IPS-15b (cell line): ENCODE results near the gene RFX4.
"Not testable (repeated sequence)": the region's sequence is repeated elsewhere in the genome, so short reads cannot be mapped to it uniquely, and the experiment has no call there.

Experiments
- H3K27me3 ChIP-seq: one replicate; pipeline ENCODE4 v1.6.1; 2013; ENCODE audit warnings: low read length; ENCODE audit not compliant: control insufficient read depth, insufficient read depth
- H3K36me3 ChIP-seq: one replicate; pipeline ENCODE4 v1.6.1; 2013; ENCODE audit warnings: low read length; ENCODE audit not compliant: control insufficient read depth, insufficient read depth
- H3K4me1 ChIP-seq: one replicate; pipeline ENCODE4 v1.6.1; 2013; ENCODE audit warnings: mild to moderate bottlenecking, low read length; ENCODE audit not compliant: control insufficient read depth, insufficient read depth
- H3K4me3 ChIP-seq: one replicate; pipeline ENCODE4 v1.5.1; 2013; ENCODE audit warnings: low read depth, low read length
- H3K9ac ChIP-seq: one replicate; pipeline ENCODE4 v1.6.1; 2013; ENCODE audit warnings: low read depth, mild to moderate bottlenecking, low read length
- H3K9me3 ChIP-seq: one replicate; pipeline ENCODE4 v1.6.1; 2013; ENCODE audit warnings: mild to moderate bottlenecking, low read length; ENCODE audit not compliant: control insufficient read depth, insufficient read depth

The RFX4 gene

DNA sequence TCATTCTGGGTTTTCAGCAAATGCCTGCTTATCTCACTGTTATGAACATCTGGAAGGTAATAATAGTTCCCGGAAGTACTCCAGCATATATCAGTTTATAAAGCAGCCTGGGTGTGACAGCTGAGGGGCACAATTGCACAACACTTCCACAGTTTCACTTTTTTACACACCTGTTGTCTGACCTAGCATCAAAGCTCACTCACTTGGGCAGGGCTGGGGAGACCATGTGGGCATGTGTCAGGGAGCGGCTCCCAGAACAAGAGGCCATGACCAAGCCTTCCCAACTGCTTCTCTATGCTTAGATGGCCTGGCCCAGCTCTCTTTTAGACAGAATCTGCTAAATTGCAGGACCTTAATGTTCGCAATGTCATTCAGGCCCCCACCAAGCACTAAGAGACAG lies 140.6 kb downstream of the RFX4 start:
- Histone ChIP-seq H3K9ac (no peak overlapping the region), H3K9me3 (no peaks in the 10 kb centered on the region), H3K27me3 (no peaks in the 10 kb centered on the region), H3K36me3 (no peaks in the 10 kb centered on the region), H3K4me1 (peaks cover 4% of the 10 kb centered on the region), H3K4me3 (no peak overlapping the region)

DNA sequence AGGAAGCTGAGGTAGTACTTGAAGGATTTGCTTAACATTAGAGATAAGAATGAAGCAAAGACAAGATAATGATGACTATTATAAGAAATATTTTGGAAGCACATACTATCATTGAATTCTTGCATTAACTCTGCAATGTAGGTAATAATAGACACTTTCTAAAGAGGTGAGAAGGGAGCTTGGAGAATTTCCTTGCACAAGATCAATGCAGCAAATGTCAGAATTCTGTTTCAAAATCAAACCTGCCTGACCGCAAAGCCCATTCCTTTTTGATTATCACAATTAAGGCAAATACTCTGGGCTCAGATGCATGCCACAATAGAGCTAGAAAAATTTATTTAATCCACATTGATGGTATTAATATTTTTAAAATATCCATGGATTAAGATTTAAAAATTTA lies 141.3 kb downstream of the RFX4 start:
- Histone ChIP-seq H3K4me3 (no peak overlapping the region), H3K9ac (no peak overlapping the region), H3K36me3 (no peaks in the 10 kb centered on the region), H3K9me3 (no peaks in the 10 kb centered on the region), H3K27me3 (no peaks in the 10 kb centered on the region), H3K4me1 (peaks cover 4% of the 10 kb centered on the region)

- Histone ChIP-seq H3K4me3 (no peak overlapping the region), H3K9me3 (no peaks in the 10 kb centered on the region), H3K27me3 (no peaks in the 10 kb centered on the region), H3K9ac (no peak overlapping the region), H3K36me3 (no peaks in the 10 kb centered on the region), H3K4me1 (peaks cover 4% of the 10 kb centered on the region)
These were observed 142.1 kb downstream of the RFX4 start for GRCh38 chr12:106724934-106725333.

GRCh38 chr12:106726603-106727202 lies 143.9 kb downstream of the RFX4 start:
- not testable (repeated sequence) for H3K36me3 ChIP-seq, H3K4me3 ChIP-seq, H3K4me1 ChIP-seq, H3K27me3 ChIP-seq, H3K9ac ChIP-seq, H3K9me3 ChIP-seq

DNA sequence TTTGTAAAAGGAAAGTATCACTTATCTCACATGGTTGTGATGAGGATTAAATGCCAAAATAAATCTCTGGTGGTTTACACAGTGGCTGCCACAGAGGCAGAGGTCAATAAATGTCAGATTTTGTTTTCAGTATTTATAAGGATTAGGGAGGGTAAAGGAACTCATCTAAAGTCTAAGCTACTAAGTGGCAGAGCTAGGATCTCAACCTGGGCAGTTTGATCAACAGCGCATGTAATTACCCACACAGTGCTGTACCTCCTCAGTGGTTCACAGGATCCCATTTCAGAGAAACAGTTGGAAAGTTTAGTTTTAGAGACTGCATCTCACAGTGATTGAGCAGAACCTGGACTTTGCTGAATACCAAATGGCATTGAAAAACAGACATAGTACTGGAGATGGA lies 146.8 kb downstream of the RFX4 start:
- H3K9ac ChIP-seq, result no peak overlapping the region
- H3K4me1 ChIP-seq, result no peaks in the 10 kb centered on the region
- H3K36me3 ChIP-seq, result no peaks in the 10 kb centered on the region
- no peak overlapping the region for H3K4me3 ChIP-seq
- no peaks in the 10 kb centered on the region for H3K9me3 ChIP-seq
- H3K27me3 ChIP-seq, result no peaks in the 10 kb centered on the region

- no peaks in the 10 kb centered on the region for H3K4me1 ChIP-seq
- no peaks in the 10 kb centered on the region for H3K27me3 ChIP-seq
- H3K36me3 ChIP-seq, result no peaks in the 10 kb centered on the region
- no peak overlapping the region for H3K4me3 ChIP-seq
- no peak overlapping the region for H3K9ac ChIP-seq
- H3K9me3 ChIP-seq, result no peaks in the 10 kb centered on the region
These were observed 150.1 kb downstream of the RFX4 start for GRCh38 chr12:106732890-106733289.

DNA sequence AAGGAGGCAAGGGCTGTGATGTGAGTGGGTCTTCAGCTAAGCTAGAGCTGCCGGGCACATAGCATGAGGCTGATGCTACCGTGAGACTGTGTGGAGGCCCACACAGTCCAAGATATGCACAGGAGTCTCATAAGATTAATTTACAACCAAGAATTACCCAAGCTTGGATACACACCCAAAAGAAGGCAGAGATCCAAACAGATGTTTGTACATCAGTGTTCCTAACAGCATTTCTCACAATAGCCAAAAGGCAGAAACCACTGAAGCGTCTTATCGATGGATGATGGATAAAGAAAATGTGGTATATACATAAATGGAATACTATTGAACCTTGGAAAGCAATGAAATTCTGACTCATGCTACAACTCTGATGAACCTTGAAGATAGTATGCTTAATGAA lies 150.9 kb downstream of the RFX4 start:
- Histone ChIP-seq H3K4me3 (no peak overlapping the region), H3K9ac (no peak overlapping the region)

GRCh38 chr12:106736051-106736957 lies 153.5 kb downstream of the RFX4 start:
- H3K27me3 ChIP-seq, result no peaks in the 10 kb centered on the region
- no peak overlapping the region for H3K4me3 ChIP-seq
- no peaks in the 10 kb centered on the region for H3K36me3 ChIP-seq
- H3K9me3 ChIP-seq, result no peaks in the 10 kb centered on the region
- H3K9ac ChIP-seq, result no peak overlapping the region
- peaks cover 7% of the 10 kb centered on the region for H3K4me1 ChIP-seq

More for the DNA sequence above, 150.9 kb downstream of the RFX4 start:
- Histone ChIP-seq H3K27me3 (no peaks in the 10 kb centered on the region), H3K36me3 (no peaks in the 10 kb centered on the region), H3K9me3 (no peaks in the 10 kb centered on the region), H3K4me1 (no peaks in the 10 kb centered on the region)

DNA sequence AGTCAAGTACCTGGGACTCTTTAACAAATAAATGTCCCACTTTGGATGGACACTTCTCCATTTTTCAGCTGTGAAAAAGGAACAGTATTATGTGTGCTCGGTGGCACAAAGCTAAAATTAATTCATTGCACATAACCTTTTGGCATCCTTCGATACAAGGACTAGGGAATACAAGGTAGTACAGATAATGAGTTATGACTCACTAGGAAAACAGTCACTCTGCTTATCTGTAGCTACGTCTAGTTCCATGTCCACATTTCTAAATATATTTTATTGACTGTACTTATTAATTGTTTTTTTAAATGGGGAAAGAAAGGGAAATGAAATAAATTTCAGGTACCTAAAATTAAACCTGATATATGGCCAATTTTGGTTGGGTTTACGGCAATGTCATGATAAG lies 156.5 kb downstream of the RFX4 start:
- H3K4me1 ChIP-seq, result peaks cover 18% of the 10 kb centered on the region
- H3K36me3 ChIP-seq, result no peaks in the 10 kb centered on the region
- no peaks in the 10 kb centered on the region for H3K9me3 ChIP-seq
- H3K4me3 ChIP-seq, result no peak overlapping the region
- H3K9ac ChIP-seq, result no peak overlapping the region
- no peaks in the 10 kb centered on the region for H3K27me3 ChIP-seq

DNA sequence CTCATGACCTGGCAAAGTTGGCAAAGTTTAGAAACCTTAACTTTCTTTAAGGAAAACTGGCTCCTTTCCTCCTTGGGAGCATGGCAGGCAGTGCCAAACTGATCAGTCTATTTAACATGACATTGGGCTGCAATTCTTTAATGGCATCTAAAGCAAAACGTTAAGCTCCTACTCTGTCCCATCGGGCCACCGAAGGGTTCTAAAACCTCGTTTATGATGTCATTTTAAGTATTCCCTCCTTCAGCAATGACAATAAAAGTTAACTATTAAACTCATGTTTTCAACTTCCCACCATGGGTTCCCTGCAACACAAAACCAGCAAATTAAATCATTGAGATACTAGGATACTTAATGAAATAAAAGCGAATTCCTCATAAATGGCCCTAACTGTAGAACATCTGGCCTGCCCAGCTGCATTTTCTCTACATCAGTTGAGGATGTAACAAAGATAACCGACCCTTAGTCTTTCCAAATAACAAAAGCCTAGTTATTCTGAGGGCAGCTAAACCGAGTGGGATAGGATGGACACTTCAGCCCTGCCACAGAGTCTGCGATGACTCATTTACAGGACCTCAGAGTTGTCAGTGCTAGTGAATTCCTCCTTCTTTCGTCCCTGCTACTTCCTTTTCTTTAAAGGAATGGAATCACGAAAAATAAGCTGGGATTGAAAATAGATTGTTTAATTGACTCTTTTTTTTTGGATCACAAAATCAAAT lies 157.2 kb downstream of the RFX4 start:
- H3K4me3 ChIP-seq, result no peak overlapping the region
- no peaks in the 10 kb centered on the region for H3K27me3 ChIP-seq
- no peaks in the 10 kb centered on the region for H3K9me3 ChIP-seq
- H3K4me1 ChIP-seq, result peaks cover 18% of the 10 kb centered on the region
- no peak overlapping the region for H3K9ac ChIP-seq
- no peaks in the 10 kb centered on the region for H3K36me3 ChIP-seq

- H3K4me3 ChIP-seq, result no peak overlapping the region
- H3K36me3 ChIP-seq, result no peaks in the 10 kb centered on the region
- peaks cover 18% of the 10 kb centered on the region for H3K4me1 ChIP-seq
- H3K9me3 ChIP-seq, result no peaks in the 10 kb centered on the region
- H3K9ac ChIP-seq, result no peak overlapping the region
- H3K27me3 ChIP-seq, result no peaks in the 10 kb centered on the region
These were observed 158.0 kb downstream of the RFX4 start for GRCh38 chr12:106740818-106741217.
